Common myeloid progenitor, CD34-positive (primary cell): ENCODE data around the gene WDR90.
A peak's percentile ranks its signal among the peaks of the same experiment; 100 is the strongest.

Experiments
- CTCF ChIA-PET: fragments of 350-600 bp; sonication (Branson Sonifier 250); formaldehyde crosslinking; loops from one replicate; lab custom pipeline; 2021; ENCODE audit warnings: antibody characterized with exemption; lab: Charles Lee
- POLR2A ChIA-PET: fragments of 350-600 bp; sonication (Branson Sonifier 250); formaldehyde crosslinking; loops from one replicate; lab custom pipeline; 2021; ENCODE audit warnings: antibody characterized with exemption; lab: Charles Lee
- DNase-seq, 3 donors: peaks; one replicate each; pipeline versions ENCODE4 v3.0.0 to v3.0.0-alpha.2; 2013
- H3K27ac ChIP-seq, 2 experiments: 1 replicate in 1 of 2; 2 replicates in 1 of 2; pipeline ENCODE4 v1.7.0; 2013; ENCODE audit warnings: inconsistent platforms in 2 of 2, low read length in 2 of 2, mild to moderate bottlenecking in 2 of 2, low read depth in 1 of 2, moderate library complexity in 1 of 2; ENCODE audit not compliant: severe bottlenecking in 2 of 2, insufficient read depth in 1 of 2, poor library complexity in 1 of 2
- H3K27me3 ChIP-seq, 5 experiments: replicated peaks in 2 of 5; 1 replicate in 3 of 5; 2 replicates in 2 of 5; pipeline versions ENCODE4 v1.6.1 to v1.7.0; 2013; ENCODE audit warnings: low read length in 4 of 5, mild to moderate bottlenecking in 2 of 5, moderate library complexity in 2 of 5, inconsistent platforms in 1 of 5; ENCODE audit not compliant: insufficient read depth in 5 of 5, control insufficient read depth in 4 of 5
- H3K36me3 ChIP-seq, 4 experiments: 1 replicate in 2 of 4; 2 replicates in 2 of 4; pipeline versions ENCODE4 v1.6.1 to v1.7.0; 2013; ENCODE audit warnings: low read length in 3 of 4, control low read depth in 1 of 4, mild to moderate bottlenecking in 1 of 4; ENCODE audit not compliant: control insufficient read depth in 4 of 4, insufficient read depth in 4 of 4
- H3K4me1 ChIP-seq, 4 experiments: 1 replicate in 3 of 4; 2 replicates in 1 of 4; pipeline versions ENCODE4 v1.6.1 to v1.7.1; 2013; ENCODE audit warnings: low read length in 3 of 4, mild to moderate bottlenecking in 3 of 4, control low read depth in 1 of 4, inconsistent platforms in 1 of 4, moderate library complexity in 1 of 4; ENCODE audit not compliant: control insufficient read depth in 4 of 4, insufficient read depth in 4 of 4; ENCODE audit errors: control extremely low read depth in 1 of 4
- H3K4me3 ChIP-seq, 7 experiments: 1 replicate in 4 of 7; 2 replicates in 3 of 7; pipeline versions ENCODE4 v1.5.1 to v1.7.0; 2013; ENCODE audit warnings: mild to moderate bottlenecking in 7 of 7, low read length in 6 of 7, moderate library complexity in 6 of 7, inconsistent platforms in 2 of 7, low read depth in 2 of 7, control low read depth in 1 of 7; ENCODE audit not compliant: insufficient read depth in 4 of 7, control insufficient read depth in 1 of 7; ENCODE audit errors: extremely low read depth in 1 of 7
- H3K9me3 ChIP-seq, 5 experiments: 1 replicate in 4 of 5; 2 replicates in 1 of 5; pipeline versions ENCODE4 v1.6.1 to v1.7.1; 2013; ENCODE audit warnings: low read length in 4 of 5, mild to moderate bottlenecking in 2 of 5, inconsistent platforms in 1 of 5, low read depth in 1 of 5, moderate library complexity in 1 of 5; ENCODE audit not compliant: control insufficient read depth in 4 of 5, insufficient read depth in 2 of 5; ENCODE audit errors: control extremely low read depth in 1 of 5
- WGBS: methylation state at CpG from one replicate; pipeline ENCODE4 v1.1.5; 2013; ENCODE audit not compliant: insufficient coverage; 5-methylcytosine and 5-hydroxymethylcytosine counted together

Gene WDR90

GRCh38 chr16:641326-642188, 7.6 kb upstream of the WDR90 start, which contains the start of gene MCRIP2:
MCRIP2 (plus strand) TSS chr16:641828; CDS start chr16:641992, 164 bp downstream.
- Histone ChIP-seq H3K9me3 (no peaks in the 10 kb centered on the region), H3K4me3 (peak within 1 kb of the TSS; percentile 39 to 79 (median 69)), H3K27me3 (no peaks in the 10 kb centered on the region), H3K27ac (peak within 1 kb of the TSS in 1 of 2 experiments; percentile 73), H3K4me1 (peaks cover 0 to 36% (median 32%) of the 10 kb centered on the region in 4 experiments), H3K36me3 (peaks cover 0 to 4% (median 0%) of the 10 kb centered on the region in 4 experiments)
- peak; percentile 37 to 57 (median 51) for DNase-seq
- ChIA-PET CTCF (interaction anchor here (1.6 kb wide), 1 partner anchor 21 kb away, joined by 3 read pairs; no protein-coding TSS in a partner anchor), POLR2A (no interaction called here)
- 0% methylated on average over 42 of the region's 81 CpGs for WGBS

GRCh38 chr16:642189-643049, 6.7 kb upstream of the WDR90 start:
- Histone ChIP-seq H3K4me1 (peaks cover 0 to 35% (median 32%) of the 10 kb centered on the region in 4 experiments), H3K36me3 (peaks cover 0 to 12% (median 0%) of the 10 kb centered on the region in 4 experiments), H3K27ac (no peak overlapping the region), H3K27me3 (no peaks in the 10 kb centered on the region), H3K9me3 (no peaks in the 10 kb centered on the region), H3K4me3 (peak overlapping the region; percentile 39 to 79 (median 69))
- POLR2A ChIA-PET = no interaction called here
- CTCF ChIA-PET = interaction anchor here (1.2 to 1.6 kb wide), 2 partner anchors 20 to 26 kb away, joined by 3 read pairs; partner anchors contain the start of gene RHOT2
- 2% methylated on average over 45 of the region's 72 CpGs for WGBS
- DNase-seq = peak in 2 of 3 donors; percentile 25 to 35

- 97% methylated on average over 13 of the region's 13 CpGs for WGBS
- CTCF ChIA-PET = interaction anchor here (1.0 to 1.6 kb wide), 4 partner anchors 17 to 47 kb away, joined by 3 to 4 read pairs (median 3); partner anchors contain the start of gene RHOT2
- no peak overlapping the region for H3K27ac ChIP-seq
- peak overlapping the region in 3 of 7 experiments; percentile 74 to 79 (median 75) for H3K4me3 ChIP-seq
- H3K27me3 ChIP-seq = no peaks in the 10 kb centered on the region
- DNase-seq = no peak
- peaks cover 0 to 13% (median 0%) of the 10 kb centered on the region in 4 experiments for H3K36me3 ChIP-seq
- H3K9me3 ChIP-seq = no peaks in the 10 kb centered on the region
- POLR2A ChIA-PET = no interaction called here
- peaks cover 0 to 35% (median 32%) of the 10 kb centered on the region in 4 experiments for H3K4me1 ChIP-seq
These were observed 6.2 kb upstream of the WDR90 start for GRCh38 chr16:643050-643368.

GRCh38 chr16:644556-644955, 4.6 kb upstream of the WDR90 start:
- CTCF ChIA-PET = no interaction called here
- Histone ChIP-seq H3K9me3 (no peaks in the 10 kb centered on the region), H3K4me3 (no peak overlapping the region), H3K27ac (no peak overlapping the region), H3K36me3 (peaks cover 0 to 13% (median 0%) of the 10 kb centered on the region in 4 experiments), H3K4me1 (peaks cover 0 to 46% (median 44%) of the 10 kb centered on the region in 4 experiments), H3K27me3 (no peaks in the 10 kb centered on the region)
- POLR2A ChIA-PET = no interaction called here
- WGBS = 100% methylated on average over 8 of the region's 12 CpGs
- DNase-seq = no peak

GRCh38 chr16:645852-646678, 3.1 kb upstream of the WDR90 start:
- Histone ChIP-seq H3K27me3 (no peaks in the 10 kb centered on the region), H3K9me3 (no peaks in the 10 kb centered on the region), H3K4me1 (peaks cover 0 to 51% (median 47%) of the 10 kb centered on the region in 4 experiments), H3K4me3 (no peak overlapping the region), H3K36me3 (peaks cover 0 to 17% (median 0%) of the 10 kb centered on the region in 4 experiments), H3K27ac (no peak overlapping the region)
- ChIA-PET POLR2A (interaction anchor here (0.6 kb wide), 1 partner anchor 175 kb away, joined by 3 read pairs; no protein-coding TSS in a partner anchor), CTCF (no interaction called here)
- WGBS = 96% methylated on average over 17 of the region's 32 CpGs
- DNase-seq = no peak

- POLR2A ChIA-PET = no interaction called here
- no peak overlapping the region for H3K4me3 ChIP-seq
- no peaks in the 10 kb centered on the region for H3K27me3 ChIP-seq
- WGBS = 95% methylated on average over 12 of the region's 22 CpGs
- peaks cover 0 to 22% (median 0%) of the 10 kb centered on the region in 4 experiments for H3K36me3 ChIP-seq
- H3K27ac ChIP-seq = no peak overlapping the region
- CTCF ChIA-PET = interaction anchor here (1.5 kb wide), 1 partner anchor 70 kb away, joined by 5 read pairs; no protein-coding TSS in a partner anchor
- peaks cover 0 to 45% (median 41%) of the 10 kb centered on the region in 4 experiments for H3K4me1 ChIP-seq
- DNase-seq = no peak
- H3K9me3 ChIP-seq = no peaks in the 10 kb centered on the region
These were observed 2.4 kb upstream of the WDR90 start for GRCh38 chr16:646679-647172.
